PC-9 (cell line): Measurements from ENCODE around the gene ZDHHC7. TPM values are rescaled to one million over a fixed set of nuclear protein-coding genes. Genes with fewer than 3 reads are reported as not detected.

Experiments used
- BruUV-seq: library from RNA; stranded (reverse); fragments of 400-500 nt; replicated peaks from 2 replicates; lab custom pipeline; 2021; lab: Mats Ljungman, UMichigan
- CTCF ChIA-PET: fragments of 300-600 bp; sonication (Branson Sonifier 250); formaldehyde crosslinking; loops from one replicate; lab custom pipeline; 2022; ENCODE audit warnings: antibody characterized with exemption; lab: Charles Lee
- POLR2A ChIA-PET: fragments of 300-600 bp; sonication (Branson Sonifier 250); formaldehyde crosslinking; loops from one replicate; lab custom pipeline; 2022; ENCODE audit warnings: antibody characterized with exemption; ENCODE audit not compliant: unreplicated experiment; lab: Charles Lee
- DNase-seq, 2 experiments: peaks; one replicate each; pipeline versions ENCODE4 v3.0.0 to v3.0.0-alpha.2; 2015 to 2022; ENCODE audit warnings: mixed read lengths in 1 of 2
- H2AFZ ChIP-seq: fragments of 200-600 bp; sonication (generic); 2 replicates; pipeline ENCODE4 v1.8.1; 2017; ENCODE audit warnings: antibody characterized with exemption
- H3F3A ChIP-seq: fragments of 200-600 bp; sonication (generic); 2 replicates; pipeline ENCODE4 v1.8.1; 2017; ENCODE audit warnings: antibody characterized with exemption, mild to moderate bottlenecking, low read depth; ENCODE audit not compliant: insufficient read depth
- H3K27ac ChIP-seq: fragments of 200-600 bp; sonication (generic); 2 replicates; pipeline ENCODE4 v1.6.1; 2016; ENCODE audit warnings: mixed run types
- H3K27me3 ChIP-seq: fragments of 200-600 bp; sonication (generic); 2 replicates; pipeline ENCODE4 v1.6.1; 2016; ENCODE audit warnings: low read depth, mixed run types; ENCODE audit not compliant: insufficient read depth
- H3K36me3 ChIP-seq: fragments of 200-600 bp; sonication (generic); 2 replicates; pipeline ENCODE4 v1.6.1; 2016; ENCODE audit warnings: low read depth, mixed run types
- H3K4me1 ChIP-seq: fragments of 200-600 bp; sonication (generic); replicated peaks from 2 replicates; pipeline ENCODE4 v1.6.1; 2016; ENCODE audit warnings: mixed run types; ENCODE audit not compliant: insufficient read depth
- H3K4me2 ChIP-seq: fragments of 200-600 bp; sonication (generic); 2 replicates; pipeline ENCODE4 v1.6.1; 2017; ENCODE audit warnings: mixed run types
- H3K4me3 ChIP-seq: fragments of 200-600 bp; sonication (generic); 2 replicates; pipeline ENCODE4 v1.6.1; 2016; ENCODE audit warnings: mixed run types
- H3K79me2 ChIP-seq: fragments of 200-600 bp; sonication (generic); 2 replicates; pipeline ENCODE4 v1.6.1; 2017; ENCODE audit warnings: low read depth, mixed run types
- H3K9me2 ChIP-seq: fragments of 200-600 bp; sonication (generic); 2 replicates; pipeline ENCODE4 v1.8.1; 2017; ENCODE audit warnings: mild to moderate bottlenecking; ENCODE audit not compliant: insufficient read depth
- H3K9me3 ChIP-seq: fragments of 200-600 bp; sonication (generic); 2 replicates; pipeline ENCODE4 v1.8.1; 2016; ENCODE audit warnings: low read depth; ENCODE audit not compliant: insufficient read depth
- H4K20me1 ChIP-seq: fragments of 200-600 bp; sonication (generic); 2 replicates; pipeline ENCODE4 v1.8.1; 2017; ENCODE audit not compliant: insufficient read depth
- CTCF ChIP-seq: fragments of 200-600 bp; sonication (generic); conservative IDR thresholded peaks from 2 replicates; pipeline ENCODE4 v1.6.1; 2017; ENCODE audit warnings: mixed run types, antibody characterized with exemption, mild to moderate bottlenecking, moderate library complexity
- EZH2 ChIP-seq: fragments of 200-600 bp; sonication (generic); IDR thresholded peaks from 2 replicates; pipeline ENCODE4 v1.8.0; 2017; ENCODE audit warnings: antibody characterized with exemption, low read depth
- intact Hi-C: fragments of 100-400 bp; cut with micrococcal nuclease; formaldehyde crosslinking; loops from one replicate; pipeline ENCODE4 v1.10.0; 2022; ENCODE audit not compliant: unreplicated experiment
- total RNA-seq: library from RNA; stranded (reverse); gene quantifications from 2 replicates; pipeline ENCODE4 v1.2.3, GENCODE V29; 2021

The ZDHHC7 gene
- total RNA-seq, 1 experiment from 2014 or later = 79.3 TPM

- Histone ChIP-seq H3K4me2 (peak overlapping the region; percentile 57), H3K4me1 (peaks cover 58% of the 10 kb centered on the region), H2AFZ (no peak overlapping the region), H4K20me1 (no peaks in the 10 kb centered on the region), H3K27ac (peak overlapping the region; percentile 66; the same call in 1 of the 2 replicates), H3K79me2 (peaks cover 94% of the 10 kb centered on the region), H3F3A (peaks cover 39% of the 10 kb centered on the region), H3K36me3 (no peaks in the 10 kb centered on the region), H3K4me3 (no peak overlapping the region), H3K9me3 (no peaks in the 10 kb centered on the region), H3K9me2 (no peaks in the 10 kb centered on the region), H3K27me3 (no peaks in the 10 kb centered on the region)
- TF ChIP-seq EZH2 (no peak), CTCF (no peak)
- no TSS peak for BruUV-seq
- ChIA-PET CTCF (interaction anchor here (0.7 kb wide), 1 partner anchor 81 kb away, joined by 4 read pairs; no protein-coding TSS in a partner anchor), POLR2A (no interaction called here)
- DNase-seq = no peak
- intact Hi-C loops = no loop called here
Measured at GRCh38 chr16:85003725-85004586, 7.4 kb downstream of the ZDHHC7 start.

- Histone ChIP-seq H3K4me2 (no peak overlapping the region), H3K9me3 (no peaks in the 10 kb centered on the region), H3K4me1 (peaks cover 67% of the 10 kb centered on the region), H3K27ac (no peak overlapping the region), H3K9me2 (no peaks in the 10 kb centered on the region), H4K20me1 (no peaks in the 10 kb centered on the region), H3F3A (peaks cover 48% of the 10 kb centered on the region), H3K27me3 (no peaks in the 10 kb centered on the region), H3K36me3 (no peaks in the 10 kb centered on the region), H2AFZ (no peak overlapping the region), H3K4me3 (no peak overlapping the region), H3K79me2 (peaks cover 94% of the 10 kb centered on the region)
- POLR2A ChIA-PET = no interaction called here
- intact Hi-C loops = no loop called here
- CTCF ChIA-PET = interaction anchor here (0.7 kb wide), 1 partner anchor 30 kb away, joined by 4 read pairs; no protein-coding TSS in a partner anchor
- no TSS peak for BruUV-seq
- DNase-seq = no peak
- no peak for TF ChIP-seq CTCF
- no peak for TF ChIP-seq EZH2
Measured at GRCh38 chr16:85003076-85003475, 8.3 kb downstream of the ZDHHC7 start.

GRCh38 chr16:85002608-85003007 is 8.7 kb downstream of the ZDHHC7 start:
- no peak overlapping the region for H3K4me2 ChIP-seq
- no peak overlapping the region for H3K27ac ChIP-seq
- intact Hi-C loops = no loop called here

More at GRCh38 chr16:85002608-85003007, 8.7 kb downstream of the ZDHHC7 start:
- no peaks in the 10 kb centered on the region for H4K20me1 ChIP-seq
- no peak for DNase-seq
- no TSS peak for BruUV-seq
- ChIA-PET POLR2A (no interaction called here), CTCF (interaction anchor here (0.7 kb wide), 1 partner anchor 30 kb away, joined by 4 read pairs; no protein-coding TSS in a partner anchor)
- H3K4me1 ChIP-seq = peaks cover 72% of the 10 kb centered on the region
- H3K4me3 ChIP-seq = no peak overlapping the region
- no peak overlapping the region for H2AFZ ChIP-seq
- no peaks in the 10 kb centered on the region for H3K9me3 ChIP-seq
- no peak for TF ChIP-seq CTCF
- TF ChIP-seq EZH2 = no peak
- peaks cover 48% of the 10 kb centered on the region for H3F3A ChIP-seq
- no peaks in the 10 kb centered on the region for H3K27me3 ChIP-seq
- H3K9me2 ChIP-seq = no peaks in the 10 kb centered on the region
- peaks cover 94% of the 10 kb centered on the region for H3K79me2 ChIP-seq
- H3K36me3 ChIP-seq = no peaks in the 10 kb centered on the region
